HCT116 (cell line): ENCODE measurements around the gene BCAR3. TPM values are rescaled to one million over a fixed set of nuclear protein-coding genes. Genes with fewer than 3 reads are reported as not detected.

Experiments
- ATAC-seq: fragments of 200-7000 bp; cut with Tn5 transposase; 2 replicates; pipeline ENCODE4 v1.9.1; 2020; ENCODE audit warnings: mild to moderate bottlenecking, moderate library complexity
- BruUV-seq: library from RNA; stranded (reverse); fragments of 400-500 nt; replicated peaks from 2 replicates; lab custom pipeline; 2021; lab: Mats Ljungman, UMichigan
- CTCF ChIA-PET: fragments of 300-600 bp; sonication (Branson Sonifier 250); formaldehyde crosslinking; loops from one replicate; lab custom pipeline; 2021; ENCODE audit warnings: antibody characterized with exemption; lab: Charles Lee
- POLR2A ChIA-PET: fragments of 300-600, 350-600 bp; sonication (Branson Sonifier 250); formaldehyde crosslinking; loops from one replicate; lab custom pipeline; 2021; ENCODE audit warnings: antibody characterized with exemption; lab: Charles Lee
- RAD21 ChIA-PET, 2 experiments: fragments of 300-600 bp; sonication (Branson Sonifier 250); formaldehyde crosslinking; loops; one replicate each; lab custom pipeline; 2023; ENCODE audit warnings: low total read pairs in 2 of 2; ENCODE audit not compliant: uncharacterized antibody in 2 of 2, unreplicated experiment in 2 of 2, low non-redundant PET in 1 of 2; lab: Charles Lee
- DNase-seq: peaks from one replicate; pipeline ENCODE4 v3.0.0-alpha.2; 2010; ENCODE audit warnings: low read depth, low spot score
- H2AFZ ChIP-seq: fragments of 200-600 bp; shearing (Covaris generic), sonication (generic); 2 replicates; pipeline ENCODE4 v1.6.1; 2017; ENCODE audit warnings: low read depth, mixed run types, mixed read lengths, antibody characterized with exemption, low read length; ENCODE audit not compliant: poor library complexity, severe bottlenecking
- H3K27ac ChIP-seq: 2 replicates; pipeline ENCODE4 v1.5.1; 2012; ENCODE audit warnings: low read depth, low read length
- H3K27me3 ChIP-seq: fragments of 200-600 bp; sonication (generic); 2 replicates; pipeline ENCODE4 v1.6.1; 2016; ENCODE audit warnings: mixed run types, low read length, mixed read lengths; ENCODE audit not compliant: insufficient read depth
- H3K36me3 ChIP-seq, 2 experiments: fragments of 200-500 bp in 1 of 2; fragments of 200-600 bp in 1 of 2; sonication (Bioruptor generic) in 1 of 2; sonication (generic) in 1 of 2; 2 replicates each; pipeline versions ENCODE4 v1.5.1 to v1.6.1; 2014 to 2016; ENCODE audit warnings: low read length in 2 of 2, inconsistent platforms in 1 of 2, mixed read lengths in 1 of 2, mixed run types in 1 of 2; ENCODE audit not compliant: insufficient read depth in 2 of 2, control insufficient read depth in 1 of 2
- H3K4me1 ChIP-seq, 2 experiments: fragments of 200-600 bp in 1 of 2; sonication (generic) in 1 of 2; 2 replicates each; pipeline versions ENCODE4 v1.5.1 to v1.6.1; 2012 to 2017; ENCODE audit warnings: low read length in 2 of 2, inconsistent platforms in 1 of 2, mild to moderate bottlenecking in 1 of 2, mixed read lengths in 1 of 2, mixed run types in 1 of 2, moderate library complexity in 1 of 2; ENCODE audit not compliant: insufficient read depth in 2 of 2, control insufficient read depth in 1 of 2
- H3K4me2 ChIP-seq: fragments of 200-600 bp; sonication (generic); 2 replicates; pipeline ENCODE4 v1.6.1; 2017; ENCODE audit warnings: mixed run types, low read length, mixed read lengths
- H3K4me3 ChIP-seq, 2 experiments: fragments of 200-600 bp in 1 of 2; sonication (generic) in 1 of 2; replicated peaks in 1 of 2; 2 replicates each; pipeline ENCODE4 v1.5.1; 2011 to 2016; ENCODE audit warnings: low read length in 2 of 2, control low read depth in 1 of 2, low read depth in 1 of 2, mild to moderate bottlenecking in 1 of 2, mixed read lengths in 1 of 2, mixed run types in 1 of 2
- H3K79me2 ChIP-seq: fragments of 200-600 bp; sonication (generic); 2 replicates; pipeline ENCODE4 v1.6.1; 2017; ENCODE audit warnings: mild to moderate bottlenecking, mixed run types, low read length, moderate library complexity, mixed read lengths; ENCODE audit not compliant: insufficient read depth
- H3K9ac ChIP-seq: fragments of 200-600 bp; sonication (generic); 2 replicates; pipeline ENCODE4 v1.6.1; 2016; ENCODE audit warnings: low read length, mixed read lengths
- H3K9me2 ChIP-seq: fragments of 200-600 bp; sonication (generic), shearing (Covaris generic); 2 replicates; pipeline ENCODE4 v1.6.1; 2017; ENCODE audit warnings: mixed run types, mild to moderate bottlenecking, moderate library complexity; ENCODE audit not compliant: insufficient read depth
- H3K9me3 ChIP-seq, 2 experiments: fragments of 200-500 bp in 1 of 2; fragments of 200-600 bp in 1 of 2; sonication (Bioruptor generic) in 1 of 2; sonication (generic) in 1 of 2; 2 replicates each; pipeline ENCODE4 v1.6.1; 2014 to 2017; ENCODE audit warnings: low read length in 2 of 2, mixed read lengths in 2 of 2, inconsistent platforms in 1 of 2, low read depth in 1 of 2, mild to moderate bottlenecking in 1 of 2, mixed run types in 1 of 2, moderate library complexity in 1 of 2; ENCODE audit not compliant: control insufficient read depth in 1 of 2, insufficient read depth in 1 of 2
- H4K20me1 ChIP-seq: fragments of 200-600 bp; sonication (generic), shearing (Covaris generic); 2 replicates; pipeline ENCODE4 v1.6.1; 2017; ENCODE audit warnings: mixed run types, mild to moderate bottlenecking, moderate library complexity; ENCODE audit not compliant: insufficient read depth
- CBX3 ChIP-seq: IDR thresholded peaks from 2 replicates; pipeline ENCODE4 v1.6.1; 2012; ENCODE audit warnings: low read depth
- EGR1 ChIP-seq: IDR thresholded peaks from 2 replicates; pipeline ENCODE4 v1.6.1; 2012; ENCODE audit warnings: low read depth
- ELF1 ChIP-seq: IDR thresholded peaks from 2 replicates; pipeline ENCODE4 v1.6.1; 2012; ENCODE audit warnings: low read depth, borderline replicate concordance
- EZH2 ChIP-seq: fragments of 200-600 bp; sonication (generic); IDR thresholded peaks from 2 replicates; pipeline ENCODE4 v1.6.1; 2017; ENCODE audit warnings: antibody characterized with exemption, mixed run types
- FOSL1 ChIP-seq: IDR thresholded peaks from 2 replicates; pipeline ENCODE4 v1.6.1; 2012; ENCODE audit warnings: low read depth
- JUND ChIP-seq: IDR thresholded peaks from 2 replicates; pipeline ENCODE4 v1.6.1; 2012
- POLR2AphosphoS5 ChIP-seq: IDR thresholded peaks from 2 replicates; pipeline ENCODE4 v1.6.1; 2011; ENCODE audit warnings: mild to moderate bottlenecking, low read depth, low read length, moderate library complexity
- RAD21 ChIP-seq: IDR thresholded peaks from 2 replicates; pipeline ENCODE4 v1.6.1; 2012; ENCODE audit warnings: low read depth, mild to moderate bottlenecking
- SP1 ChIP-seq: IDR thresholded peaks from 2 replicates; pipeline ENCODE4 v1.6.1; 2012; ENCODE audit warnings: low read depth
- SRF ChIP-seq: IDR thresholded peaks from 2 replicates; pipeline ENCODE4 v1.6.1; 2012; ENCODE audit warnings: low read depth
- TCF7L2 ChIP-seq: IDR thresholded peaks from 2 replicates; pipeline ENCODE4 v1.7.0; 2011; ENCODE audit warnings: borderline replicate concordance, inconsistent platforms; ENCODE audit not compliant: insufficient read depth, insufficient read length; ENCODE audit errors: extremely low read depth
- YY1 ChIP-seq: IDR thresholded peaks from 2 replicates; pipeline ENCODE4 v1.6.1; 2011; ENCODE audit warnings: low read length, low read depth, moderate library complexity, mild to moderate bottlenecking; ENCODE audit not compliant: insufficient replicate concordance; ENCODE audit errors: extremely low read depth
- ZFX ChIP-seq: fragments of 450-650 bp; IDR thresholded peaks from 2 replicates; pipeline ENCODE4 v1.6.1; 2017
- intact Hi-C: fragments of 100-400 bp; cut with micrococcal nuclease; formaldehyde crosslinking; loops from 2 replicates; pipeline ENCODE4 v1.10.0; 2022
- total RNA-seq: library from RNA; stranded (reverse); gene quantifications from one replicate; pipeline ENCODE4 v1.2.1, GENCODE V29; 2021; ENCODE audit not compliant: unreplicated experiment
- TF ChIP-seq, protein P1 (sequence below): IDR thresholded peaks from 2 replicates; pipeline ENCODE4 v1.6.1; 2012; ENCODE audit warnings: low read depth
- TF ChIP-seq, protein P2 (sequence below): IDR thresholded peaks from 2 replicates; pipeline ENCODE4 v1.6.1; 2012

BCAR3 gene
- total RNA-seq, 1 experiment from 2014 or later: 24.5 TPM

DNA sequence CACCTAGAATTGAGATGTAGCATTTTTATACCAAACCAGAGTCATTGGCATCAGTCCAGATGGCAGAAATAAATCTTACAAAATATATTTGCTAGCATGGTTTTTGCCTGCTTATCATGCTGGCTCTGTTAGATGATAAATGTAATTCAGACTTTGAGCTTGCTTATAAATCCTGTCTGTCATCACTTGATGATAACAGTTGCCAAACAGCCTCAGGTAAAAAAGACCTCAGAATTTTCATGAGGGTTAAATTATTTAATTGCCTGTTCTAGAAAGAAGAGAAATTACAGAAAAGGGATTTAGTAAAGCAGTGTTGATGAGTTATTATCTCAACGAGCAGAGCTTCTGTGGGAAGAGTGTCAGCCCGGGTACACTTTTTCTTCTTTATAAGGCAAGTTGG, 150.4 kb downstream of the BCAR3 start:
- H3K27me3 ChIP-seq: no peaks in the 10 kb centered on the region
- no peak overlapping the region for H3K4me3 ChIP-seq
- ChIA-PET RAD21 (no interaction called here), CTCF (no interaction called here), POLR2A (no interaction called here)
- no peaks in the 10 kb centered on the region for H3K9me3 ChIP-seq
- ATAC-seq (no peak), DNase-seq (no peak)
- peaks cover 0 to 6% of the 10 kb centered on the region in 2 experiments; a peak in 1 of 4 replicates for H3K36me3 ChIP-seq
- no peak overlapping the region for H3K9ac ChIP-seq
- H3K9me2 ChIP-seq: no peaks in the 10 kb centered on the region
- H2AFZ ChIP-seq: no peak overlapping the region
- no peak for TF ChIP-seq EZH2
- no peaks in the 10 kb centered on the region for H3K79me2 ChIP-seq
- no peak overlapping the region for H3K4me2 ChIP-seq
- intact Hi-C loops: no loop called here
- no TSS peak for BruUV-seq
- no peaks in the 10 kb centered on the region for H3K4me1 ChIP-seq
- H4K20me1 ChIP-seq: no peaks in the 10 kb centered on the region
- H3K27ac ChIP-seq: no peak overlapping the region

DNA sequence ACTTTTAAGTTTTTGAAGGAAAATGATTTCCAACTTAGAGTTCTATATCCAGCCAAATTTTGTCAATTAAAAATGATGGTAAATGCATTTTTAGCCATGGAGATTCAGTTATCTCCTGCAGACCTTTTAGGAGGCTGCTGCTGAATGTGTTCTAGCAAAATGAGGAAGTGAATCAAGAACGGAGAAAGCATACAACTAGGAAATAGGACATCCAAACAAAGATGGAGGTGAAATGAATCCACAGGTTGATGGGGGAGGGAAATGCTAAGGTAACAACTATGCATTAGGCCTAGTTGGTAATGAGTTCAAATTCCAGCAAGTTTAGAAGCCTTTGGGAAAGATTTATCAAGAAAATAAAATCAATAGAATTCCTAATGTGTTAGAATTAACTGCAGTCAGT, 153.2 kb downstream of the BCAR3 start:
- ATAC-seq: no peak
- H3K4me1 ChIP-seq: no peaks in the 10 kb centered on the region

More for the DNA sequence above, 153.2 kb downstream of the BCAR3 start:
- no peak overlapping the region for H3K9ac ChIP-seq
- no peak for TF ChIP-seq RAD21
- TF ChIP-seq EGR1: no peak
- no peak for TF ChIP-seq SP1
- no peak for TF ChIP-seq CBX3
- TF ChIP-seq YY1: no peak
- no peak for TF ChIP-seq FOSL1
- TF ChIP-seq SRF: no peak
- no peak for TF ChIP-seq POLR2AphosphoS5
- no peak for TF ChIP-seq EZH2
- TF ChIP-seq ZFX: no peak
- TF ChIP-seq, protein P1, sequence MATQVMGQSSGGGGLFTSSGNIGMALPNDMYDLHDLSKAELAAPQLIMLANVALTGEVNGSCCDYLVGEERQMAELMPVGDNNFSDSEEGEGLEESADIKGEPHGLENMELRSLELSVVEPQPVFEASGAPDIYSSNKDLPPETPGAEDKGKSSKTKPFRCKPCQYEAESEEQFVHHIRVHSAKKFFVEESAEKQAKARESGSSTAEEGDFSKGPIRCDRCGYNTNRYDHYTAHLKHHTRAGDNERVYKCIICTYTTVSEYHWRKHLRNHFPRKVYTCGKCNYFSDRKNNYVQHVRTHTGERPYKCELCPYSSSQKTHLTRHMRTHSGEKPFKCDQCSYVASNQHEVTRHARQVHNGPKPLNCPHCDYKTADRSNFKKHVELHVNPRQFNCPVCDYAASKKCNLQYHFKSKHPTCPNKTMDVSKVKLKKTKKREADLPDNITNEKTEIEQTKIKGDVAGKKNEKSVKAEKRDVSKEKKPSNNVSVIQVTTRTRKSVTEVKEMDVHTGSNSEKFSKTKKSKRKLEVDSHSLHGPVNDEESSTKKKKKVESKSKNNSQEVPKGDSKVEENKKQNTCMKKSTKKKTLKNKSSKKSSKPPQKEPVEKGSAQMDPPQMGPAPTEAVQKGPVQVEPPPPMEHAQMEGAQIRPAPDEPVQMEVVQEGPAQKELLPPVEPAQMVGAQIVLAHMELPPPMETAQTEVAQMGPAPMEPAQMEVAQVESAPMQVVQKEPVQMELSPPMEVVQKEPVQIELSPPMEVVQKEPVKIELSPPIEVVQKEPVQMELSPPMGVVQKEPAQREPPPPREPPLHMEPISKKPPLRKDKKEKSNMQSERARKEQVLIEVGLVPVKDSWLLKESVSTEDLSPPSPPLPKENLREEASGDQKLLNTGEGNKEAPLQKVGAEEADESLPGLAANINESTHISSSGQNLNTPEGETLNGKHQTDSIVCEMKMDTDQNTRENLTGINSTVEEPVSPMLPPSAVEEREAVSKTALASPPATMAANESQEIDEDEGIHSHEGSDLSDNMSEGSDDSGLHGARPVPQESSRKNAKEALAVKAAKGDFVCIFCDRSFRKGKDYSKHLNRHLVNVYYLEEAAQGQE: no peak
- TF ChIP-seq, protein P2, sequence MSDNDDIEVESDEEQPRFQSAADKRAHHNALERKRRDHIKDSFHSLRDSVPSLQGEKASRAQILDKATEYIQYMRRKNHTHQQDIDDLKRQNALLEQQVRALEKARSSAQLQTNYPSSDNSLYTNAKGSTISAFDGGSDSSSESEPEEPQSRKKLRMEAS: no peak
- TF ChIP-seq JUND: no peak
- no peak for TF ChIP-seq ELF1
- no peak for TF ChIP-seq TCF7L2
- H2AFZ ChIP-seq: no peak overlapping the region
- ChIA-PET POLR2A (no interaction called here), RAD21 (no interaction called here), CTCF (no interaction called here)
- no peak overlapping the region for H3K4me2 ChIP-seq
- no TSS peak for BruUV-seq
- no peaks in the 10 kb centered on the region for H3K9me3 ChIP-seq
- H3K79me2 ChIP-seq: no peaks in the 10 kb centered on the region
- DNase-seq: no peak
- intact Hi-C loops: no loop called here
- H4K20me1 ChIP-seq: no peaks in the 10 kb centered on the region
- H3K4me3 ChIP-seq: no peak overlapping the region
- no peaks in the 10 kb centered on the region for H3K27me3 ChIP-seq
- peaks cover 0 to 4% of the 10 kb centered on the region in 2 experiments; a peak in 1 of 4 replicates for H3K36me3 ChIP-seq
- H3K27ac ChIP-seq: no peak overlapping the region
- H3K9me2 ChIP-seq: no peaks in the 10 kb centered on the region
